Adrenal gland (tissue), 12 donors: ENCODE results near the gene C12orf42. TPM values are rescaled to one million over a fixed set of nuclear protein-coding genes. Genes with fewer than 3 reads are reported as not detected.

ENCODE experiments used
- DNase-seq, 7 donors: peaks; one replicate each; pipeline ENCODE4 v3.0.0-alpha.2; 2019 to 2020
- H3K27ac ChIP-seq, 5 donors: fragments of 200-600 bp; sonication (generic) in 4 of 5; 1 replicate in 3 of 5; 2 replicates in 2 of 5; pipeline versions ENCODE4 v1.5.1 to v1.8.0; 2016 to 2020; ENCODE audit warnings: mild to moderate bottlenecking in 1 of 5
- H3K27me3 ChIP-seq: fragments of 200-600 bp; 2 replicates; pipeline ENCODE4 v1.8.0; 2021
- H3K36me3 ChIP-seq, 2 donors: fragments of 200-600 bp; replicated peaks in 1 of 2; 1 replicate in 1 of 2; 2 replicates in 1 of 2; pipeline versions ENCODE4 v1.5.1 to v1.8.0; 2018 to 2022
- H3K4me1 ChIP-seq, 2 donors: fragments of 200-600 bp; replicated peaks in 1 of 2; 1 replicate in 1 of 2; 2 replicates in 1 of 2; pipeline versions ENCODE4 v1.5.1 to v1.8.0; 2018 to 2021
- H3K4me3 ChIP-seq, 4 donors: fragments of 200-600 bp; sonication (generic) in 3 of 4; one replicate each; pipeline ENCODE4 v1.5.1; 2016 to 2018
- H3K9me3 ChIP-seq, 3 donors: fragments of 200-600 bp; sonication (generic) in 1 of 3; replicated peaks in 1 of 3; 1 replicate in 2 of 3; 2 replicates in 1 of 3; pipeline versions ENCODE4 v1.5.1 to v1.8.0; 2016 to 2021
- POLR2A ChIP-seq, 2 donors: fragments of 450-650 bp; IDR thresholded peaks; one replicate each; pipeline ENCODE4 v1.6.1; 2017; ENCODE audit warnings: antibody characterized with exemption in 2 of 2, mild to moderate bottlenecking in 2 of 2, moderate library complexity in 1 of 2
- WGBS, 4 donors: extraction: QIAGEN DNeasy Blood & Tissue Kit in 2 of 4; methylation state at CpG; one replicate each; pipeline versions ENCODE4 v1.1.5 to v1.1.7; 2013 to 2017; 5-methylcytosine and 5-hydroxymethylcytosine counted together
- intact Hi-C, 2 donors: fragments of 100-400 bp; cut with DNase I; formaldehyde crosslinking; loops; one replicate each; pipeline versions ENCODE4 v1.14.1 to v1.15.0; 2022 to 2023
- polyA plus RNA-seq, 3 donors: library from polyadenylated mRNA; stranded (reverse); fragments of 200-250 nt in 2 of 3; fragments of 350-450 nt in 1 of 3; fragmentation: Illumina TruSeq in 1 of 3; extraction: RNeasy Lipid Tissue Mini Kit (QIAGEN cat#74804) in 1 of 3; gene quantifications; one replicate each; pipeline ENCODE4 v1.2.3, GENCODE V29; 2013 to 2014
- total RNA-seq, 9 donors: library from RNA; depleted of rRNA in 4 of 9; stranded (reverse); fragments of >200 nt in 4 of 9; fragments of 120-200 nt in 1 of 9; fragmentation: NEBNext Ultra II Directional in 1 of 9; extraction: Animal tissue kit (Norgen Biotek cat#: 25700) in 1 of 9; gene quantifications; one replicate each; pipeline versions ENCODE4 v1.1.0 to v1.2.4, GENCODE V29; 2013 to 2023
- TF ChIP-seq, protein P1 (sequence below), 6 experiments: fragments of 450-650 bp in 4 of 6; fragments of 200-600 bp in 2 of 6; sonication (generic) in 1 of 6; IDR thresholded peaks; 1 replicate in 5 of 6; 2 replicates in 1 of 6; pipeline versions ENCODE4 v1.5.1 to v1.8.0; 2016 to 2021; ENCODE audit warnings: antibody characterized with exemption in 6 of 6, mild to moderate bottlenecking in 2 of 6, moderate library complexity in 1 of 6
- donor health status: healthy with polysubstance abuse.
- donor health status: Bipolar disorder and iron deficiency.
- donor health status: DM: yes; HTN: yes; CAD: no.
- donor health status: DM: no; HTN: no; CAD: no.
- donor health status: DM: no; HTN: no; CAD: no.
- donor health status: DM: yes; HTN: yes; CAD: no.

Gene C12orf42
- total and polyA plus RNA-seq, 12 donors: 0.07 TPM; not detected in 11

DNA sequence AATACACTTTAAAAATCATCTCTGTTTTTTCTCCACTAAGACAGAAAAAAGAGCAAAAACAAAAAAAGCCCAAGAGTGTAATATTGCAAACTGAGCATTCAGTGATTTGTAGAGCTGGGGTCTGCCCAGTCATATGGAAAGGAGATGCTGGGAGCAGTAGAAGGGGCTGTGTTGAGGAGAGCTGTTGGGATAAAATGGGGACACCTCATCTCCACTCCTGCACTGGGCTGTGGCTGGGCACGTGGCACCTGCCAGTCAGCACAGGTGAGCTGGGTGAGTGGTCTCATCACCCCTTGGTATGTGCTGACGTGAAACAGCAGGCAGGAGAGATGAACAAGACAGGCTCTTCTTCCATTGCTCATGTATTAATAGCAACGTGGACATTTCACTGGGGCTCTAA lies 217.4 kb downstream of the C12orf42 start:
- DNase-seq: no peak
- H3K27me3 ChIP-seq: no peaks in the 10 kb centered on the region
- H3K4me3 ChIP-seq: no peak overlapping the region
- TF ChIP-seq POLR2A (IDR thresholded peaks at IDR 0.05): no peak
- TF ChIP-seq, protein P1, sequence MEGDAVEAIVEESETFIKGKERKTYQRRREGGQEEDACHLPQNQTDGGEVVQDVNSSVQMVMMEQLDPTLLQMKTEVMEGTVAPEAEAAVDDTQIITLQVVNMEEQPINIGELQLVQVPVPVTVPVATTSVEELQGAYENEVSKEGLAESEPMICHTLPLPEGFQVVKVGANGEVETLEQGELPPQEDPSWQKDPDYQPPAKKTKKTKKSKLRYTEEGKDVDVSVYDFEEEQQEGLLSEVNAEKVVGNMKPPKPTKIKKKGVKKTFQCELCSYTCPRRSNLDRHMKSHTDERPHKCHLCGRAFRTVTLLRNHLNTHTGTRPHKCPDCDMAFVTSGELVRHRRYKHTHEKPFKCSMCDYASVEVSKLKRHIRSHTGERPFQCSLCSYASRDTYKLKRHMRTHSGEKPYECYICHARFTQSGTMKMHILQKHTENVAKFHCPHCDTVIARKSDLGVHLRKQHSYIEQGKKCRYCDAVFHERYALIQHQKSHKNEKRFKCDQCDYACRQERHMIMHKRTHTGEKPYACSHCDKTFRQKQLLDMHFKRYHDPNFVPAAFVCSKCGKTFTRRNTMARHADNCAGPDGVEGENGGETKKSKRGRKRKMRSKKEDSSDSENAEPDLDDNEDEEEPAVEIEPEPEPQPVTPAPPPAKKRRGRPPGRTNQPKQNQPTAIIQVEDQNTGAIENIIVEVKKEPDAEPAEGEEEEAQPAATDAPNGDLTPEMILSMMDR (IDR thresholded peaks at IDR 0.05): no peak
- no peaks in the 10 kb centered on the region for H3K4me1 ChIP-seq
- intact Hi-C loops: no loop called here
- H3K27ac ChIP-seq: no peak overlapping the region
- WGBS, 4 donors: 43 to 54% (median 52%) methylated on average over 1 to 3 of the region's 3 CpGs
- H3K36me3 ChIP-seq: no peaks in the 10 kb centered on the region
- no peaks in the 10 kb centered on the region for H3K9me3 ChIP-seq

DNA sequence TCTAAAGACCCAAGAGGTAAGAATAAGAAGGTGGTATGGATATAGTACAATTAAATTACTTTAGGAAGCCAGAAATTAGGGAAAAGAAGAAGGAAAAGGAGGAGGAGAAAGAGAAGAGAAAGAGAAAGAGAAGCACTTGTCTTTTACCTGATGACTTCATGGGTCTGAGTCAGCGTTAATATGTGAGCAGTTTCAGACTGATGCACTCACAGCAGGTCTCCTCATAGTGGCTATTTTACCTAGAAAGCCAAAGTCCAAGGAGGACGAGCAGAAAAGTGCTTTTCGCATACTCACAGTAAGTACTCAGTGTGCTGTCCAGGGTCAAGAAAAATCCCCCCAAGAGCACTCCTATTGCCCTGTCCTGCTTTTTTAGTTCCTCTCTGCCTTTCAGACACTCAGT lies 222.1 kb downstream of the C12orf42 start:
- TF ChIP-seq, protein P1 (IDR thresholded peaks at IDR 0.05): no peak
- no peak for TF ChIP-seq POLR2A (IDR thresholded peaks at IDR 0.05)
- Histone ChIP-seq H3K27ac (no peak overlapping the region), H3K9me3 (no peaks in the 10 kb centered on the region), H3K36me3 (no peaks in the 10 kb centered on the region), H3K4me1 (no peaks in the 10 kb centered on the region), H3K27me3 (no peaks in the 10 kb centered on the region), H3K4me3 (no peak overlapping the region)
- WGBS, 4 donors: 64 to 81% (median 69%) methylated on average over 3 of the region's 3 CpGs
- no peak for DNase-seq
- intact Hi-C loops: no loop called here

DNA sequence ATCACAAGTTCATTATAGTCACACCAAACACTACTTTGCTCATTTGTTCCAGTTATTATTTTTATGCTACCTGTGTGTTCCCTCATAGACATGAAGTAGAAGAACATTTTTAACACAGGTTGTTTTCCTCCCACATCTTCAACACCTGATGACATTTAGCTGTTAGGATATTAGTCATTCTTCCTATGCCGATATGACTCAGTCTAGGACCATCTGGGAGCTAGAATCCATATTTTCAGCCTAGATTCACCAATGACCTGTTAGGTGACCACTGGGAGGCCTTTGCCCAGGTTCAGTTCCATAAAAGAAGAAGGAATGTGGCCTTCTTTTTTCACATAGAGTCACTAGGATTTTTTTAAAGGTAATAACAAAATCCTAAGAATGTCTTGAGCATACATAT lies 222.8 kb downstream of the C12orf42 start:
- no peak for DNase-seq
- Histone ChIP-seq H3K27ac (no peak overlapping the region), H3K4me1 (no peaks in the 10 kb centered on the region), H3K9me3 (no peaks in the 10 kb centered on the region), H3K4me3 (no peak overlapping the region), H3K27me3 (no peaks in the 10 kb centered on the region), H3K36me3 (no peaks in the 10 kb centered on the region)
- no peak for TF ChIP-seq POLR2A (IDR thresholded peaks at IDR 0.05)
- TF ChIP-seq, protein P1 (IDR thresholded peaks at IDR 0.05): no peak
- 70 to 84% (median 81%) methylated on average over 1 of the region's 1 CpG for WGBS, 4 donors
- intact Hi-C loops: no loop called here

DNA sequence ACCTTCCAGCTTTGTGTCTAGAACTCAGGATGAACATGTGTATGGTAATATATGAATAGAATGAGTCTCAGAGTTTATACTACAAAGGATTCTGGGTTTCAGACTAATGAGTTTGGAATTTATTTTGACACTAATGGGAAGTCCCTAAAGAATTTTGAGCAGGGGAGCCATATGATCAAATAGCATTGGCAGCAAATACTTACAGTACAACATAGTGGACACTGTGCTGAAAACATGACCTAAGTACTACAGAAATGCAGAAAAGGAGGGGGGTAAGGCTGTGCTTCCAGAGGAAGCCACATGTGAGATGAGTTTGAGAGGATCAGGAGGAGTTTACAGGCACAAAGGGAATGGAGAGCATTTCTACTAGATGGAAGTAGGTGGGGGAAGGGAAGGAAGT lies 225.8 kb downstream of the C12orf42 start:
- intact Hi-C loops: no loop called here
- no peak for TF ChIP-seq POLR2A (IDR thresholded peaks at IDR 0.05)
- TF ChIP-seq, protein P1 (IDR thresholded peaks at IDR 0.05): no peak

More for the DNA sequence above, 225.8 kb downstream of the C12orf42 start:
- no peaks in the 10 kb centered on the region for H3K4me1 ChIP-seq
- no peak overlapping the region for H3K27ac ChIP-seq
- H3K9me3 ChIP-seq: no peaks in the 10 kb centered on the region
- no peaks in the 10 kb centered on the region for H3K36me3 ChIP-seq
- no peak overlapping the region for H3K4me3 ChIP-seq
- H3K27me3 ChIP-seq: no peaks in the 10 kb centered on the region
- no peak for DNase-seq
